HEK293T (cell line): ENCODE measurements around the gene PRDM16.
A peak's percentile ranks its signal among the peaks of the same experiment; 100 is the strongest.

Experiments
- CTCF ChIA-PET: fragments of 350-600 bp; formaldehyde crosslinking; extraction: SDS; loops from one replicate; lab custom pipeline; 2021; ENCODE audit warnings: antibody characterized with exemption, inconsistent platforms; lab: Yijun Ruan, JAX
- POLR2A ChIA-PET: fragments of 350-600 bp; formaldehyde crosslinking; extraction: SDS; loops from one replicate; lab custom pipeline; 2020; ENCODE audit warnings: antibody characterized with exemption, inconsistent platforms; lab: Yijun Ruan, JAX
- DNase-seq: peaks from one replicate; pipeline ENCODE4 v3.0.0; 2012; ENCODE audit warnings: mixed read lengths; ENCODE audit errors: extremely low spot score
- ARNT ChIP-seq: fragments of 450-650 bp; IDR thresholded peaks from 2 replicates; pipeline ENCODE4 v1.6.1; 2017; ENCODE audit warnings: mild to moderate bottlenecking
- BHLHE40 ChIP-seq: fragments of 450-650 bp; IDR thresholded peaks from 2 replicates; pipeline ENCODE4 v1.6.1; 2016; ENCODE audit warnings: mild to moderate bottlenecking, moderate library complexity, borderline replicate concordance
- CTBP1 ChIP-seq: fragments of 450-650 bp; IDR thresholded peaks from 2 replicates; pipeline ENCODE4 v1.6.1; 2016; ENCODE audit warnings: borderline replicate concordance
- ELF4 ChIP-seq: fragments of 450-650 bp; IDR thresholded peaks from 2 replicates; pipeline ENCODE4 v1.6.1; 2017; ENCODE audit warnings: antibody characterized with exemption
- FOXA1 ChIP-seq: fragments of 450-650 bp; IDR thresholded peaks from 2 replicates; pipeline ENCODE4 v1.6.1; 2016; ENCODE audit warnings: mild to moderate bottlenecking
- FOXK2 ChIP-seq: fragments of 450-650 bp; IDR thresholded peaks from 2 replicates; pipeline ENCODE4 v1.6.1; 2016; ENCODE audit warnings: mild to moderate bottlenecking
- FOXM1 ChIP-seq: fragments of 450-650 bp; IDR thresholded peaks from 2 replicates; pipeline ENCODE4 v1.6.1; 2017; ENCODE audit warnings: mild to moderate bottlenecking, borderline replicate concordance
- HDGF ChIP-seq: fragments of 450-650 bp; IDR thresholded peaks from 2 replicates; pipeline ENCODE4 v1.6.1; 2017; ENCODE audit warnings: antibody characterized with exemption, borderline replicate concordance
- L3MBTL2 ChIP-seq: fragments of 450-650 bp; conservative IDR thresholded peaks from 2 replicates; pipeline ENCODE4 v1.6.1; 2016; ENCODE audit warnings: mild to moderate bottlenecking
- LEF1 ChIP-seq: fragments of 450-650 bp; IDR thresholded peaks from 2 replicates; pipeline ENCODE4 v1.6.1; 2017; ENCODE audit warnings: mild to moderate bottlenecking, borderline replicate concordance
- NFRKB ChIP-seq: fragments of 450-650 bp; IDR thresholded peaks from 2 replicates; pipeline ENCODE4 v1.6.1; 2016; ENCODE audit warnings: mild to moderate bottlenecking, moderate library complexity
- SP1 ChIP-seq: fragments of 450-650 bp; IDR thresholded peaks from 2 replicates; pipeline ENCODE4 v1.6.1; 2017
- SUZ12 ChIP-seq: fragments of 450-650 bp; IDR thresholded peaks from 2 replicates; pipeline ENCODE4 v1.6.1; 2016; ENCODE audit warnings: mild to moderate bottlenecking
- TARDBP ChIP-seq: fragments of 450-650 bp; IDR thresholded peaks from 2 replicates; pipeline ENCODE4 v1.6.1; 2016
- ZNF384 ChIP-seq: fragments of 450-650 bp; IDR thresholded peaks from 2 replicates; pipeline ENCODE4 v1.6.1; 2016
- TF ChIP-seq, protein P1 (sequence below): fragments of 450-650 bp; IDR thresholded peaks from 2 replicates; pipeline ENCODE4 v1.6.1; 2016

The PRDM16 gene

GRCh38 chr1:3483380-3483779 lies 414.4 kb downstream of the PRDM16 start:
- no peak for TF ChIP-seq LEF1
- no peak for TF ChIP-seq FOXA1
- no peak for TF ChIP-seq L3MBTL2
- no peak for TF ChIP-seq SP1
- TF ChIP-seq CTBP1 = no peak
- no peak for TF ChIP-seq BHLHE40
- TF ChIP-seq SUZ12 = no peak
- TF ChIP-seq FOXK2 = no peak
- TF ChIP-seq, protein P1, sequence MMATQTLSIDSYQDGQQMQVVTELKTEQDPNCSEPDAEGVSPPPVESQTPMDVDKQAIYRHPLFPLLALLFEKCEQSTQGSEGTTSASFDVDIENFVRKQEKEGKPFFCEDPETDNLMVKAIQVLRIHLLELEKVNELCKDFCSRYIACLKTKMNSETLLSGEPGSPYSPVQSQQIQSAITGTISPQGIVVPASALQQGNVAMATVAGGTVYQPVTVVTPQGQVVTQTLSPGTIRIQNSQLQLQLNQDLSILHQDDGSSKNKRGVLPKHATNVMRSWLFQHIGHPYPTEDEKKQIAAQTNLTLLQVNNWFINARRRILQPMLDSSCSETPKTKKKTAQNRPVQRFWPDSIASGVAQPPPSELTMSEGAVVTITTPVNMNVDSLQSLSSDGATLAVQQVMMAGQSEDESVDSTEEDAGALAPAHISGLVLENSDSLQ = no peak
- no peak for TF ChIP-seq HDGF
- no peak for TF ChIP-seq FOXM1
- no peak for TF ChIP-seq ZNF384
- no peak for TF ChIP-seq NFRKB
- ChIA-PET CTCF (interaction anchor here (0.6 kb wide), 1 partner anchor 30 kb away, joined by 3 read pairs; no protein-coding TSS in a partner anchor), POLR2A (no interaction called here)

DNA sequence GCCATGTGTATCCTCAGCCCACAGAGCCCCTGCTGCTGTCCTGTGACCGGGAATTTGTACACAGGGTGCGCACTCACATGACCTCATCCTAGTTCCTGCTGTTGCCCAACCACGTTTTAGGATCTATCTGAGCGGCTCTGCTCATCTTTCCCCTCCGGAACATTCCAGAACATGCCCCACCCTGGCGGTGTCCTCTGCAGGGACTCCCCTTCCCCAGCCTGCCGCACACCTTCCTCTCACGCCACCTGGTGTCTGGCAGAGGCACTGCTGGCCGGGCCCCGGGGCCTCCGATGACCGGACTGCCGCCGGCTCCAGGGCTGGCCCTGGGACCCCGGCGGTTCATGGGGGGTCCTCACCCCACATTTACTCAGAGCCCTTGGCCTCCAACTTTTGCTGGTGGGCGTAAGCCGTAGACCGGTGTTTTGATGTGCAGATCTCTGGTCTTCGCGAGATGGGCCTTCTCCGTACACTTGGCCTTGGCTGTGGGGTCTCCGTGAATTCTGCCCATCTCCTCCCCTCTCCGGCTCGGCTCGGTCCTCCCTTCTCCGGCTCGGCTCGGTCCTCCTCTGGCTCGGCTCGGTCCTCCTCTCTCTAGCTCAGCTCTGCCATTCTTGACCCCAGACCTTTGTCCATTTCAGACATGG lies 414.9 kb downstream of the PRDM16 start:
- ChIA-PET POLR2A (no interaction called here), CTCF (interaction anchor here (1.2 to 3.2 kb wide), 3 partner anchors 13 to 53 kb away, joined by 3 to 24 read pairs (median 3); no protein-coding TSS in a partner anchor)
- TF ChIP-seq SP1 (no peak), ZNF384 (no peak), ELF4 (no peak), LEF1 (no peak), FOXA1 (no peak), BHLHE40 (no peak), L3MBTL2 (no peak), NFRKB (no peak), HDGF (no peak), TARDBP (no peak), ARNT (no peak), CTBP1 (no peak)
- peak; percentile 76 for DNase-seq

More at GRCh38 chr1:3483380-3483779, 414.4 kb downstream of the PRDM16 start:
- no peak for DNase-seq

DNA sequence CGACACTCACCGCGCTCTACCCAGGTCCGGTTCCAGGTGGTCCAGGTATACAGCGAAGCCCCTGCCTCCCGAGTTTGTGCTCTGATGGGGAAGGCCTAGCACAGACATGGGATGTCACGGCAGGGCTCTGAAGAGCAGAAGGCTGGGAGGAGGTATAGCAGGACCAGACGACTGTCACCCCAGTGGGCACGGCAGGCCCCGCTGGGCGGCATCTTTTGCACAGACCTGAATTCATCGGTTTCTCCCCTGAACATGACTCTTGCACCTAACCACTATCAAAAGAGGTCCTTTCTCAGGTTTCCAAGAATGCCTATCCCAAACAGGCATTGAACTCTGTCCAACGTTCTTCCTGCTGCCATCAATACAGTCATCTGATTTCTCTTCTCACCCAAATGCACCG lies 416.0 kb downstream of the PRDM16 start:
- TF ChIP-seq NFRKB (no peak), SUZ12 (no peak), FOXM1 (no peak), HDGF (no peak), LEF1 (no peak), BHLHE40 (no peak), SP1 (no peak), CTBP1 (no peak), ELF4 (no peak), L3MBTL2 (no peak), FOXA1 (no peak), FOXK2 (no peak), ZNF384 (no peak), ARNT (no peak), TARDBP (no peak)
- TF ChIP-seq, protein P1 = no peak
- POLR2A ChIA-PET = no interaction called here
- CTCF ChIA-PET = interaction anchor here (1.2 to 3.2 kb wide), 3 partner anchors 14 to 54 kb away, joined by 3 to 24 read pairs (median 3); no protein-coding TSS in a partner anchor
- DNase-seq = no peak
